GM21423 (cell line): ENCODE results near the gene LAMA4.

Experiments
- ATAC-seq: cut with Tn5 transposase; IDR thresholded peaks from one replicate; pipeline ENCODE4 v1.9.1; 2021; ENCODE audit warnings: mild to moderate bottlenecking, moderate library complexity; ENCODE audit not compliant: unreplicated experiment

LAMA4 gene

GRCh38 chr6:112191509-112192020, 62.8 kb downstream of the LAMA4 start:
- no peak for ATAC-seq

- no peak for ATAC-seq
Observed at GRCh38 chr6:112190164-112190563, 64.2 kb downstream of the LAMA4 start.

GRCh38 chr6:112189494-112189893, 64.9 kb downstream of the LAMA4 start:
- no peak for ATAC-seq

- ATAC-seq, result no peak
Observed at GRCh38 chr6:112188906-112189305, 65.5 kb downstream of the LAMA4 start.

- no peak for ATAC-seq
Observed at GRCh38 chr6:112187736-112188135, 66.6 kb downstream of the LAMA4 start.

GRCh38 chr6:112184951-112185350, 69.4 kb downstream of the LAMA4 start:
- no peak for ATAC-seq

GRCh38 chr6:112183271-112183671, 71.1 kb downstream of the LAMA4 start:
- no peak for ATAC-seq

GRCh38 chr6:112181130-112181529, 73.2 kb downstream of the LAMA4 start:
- ATAC-seq, result no peak

- ATAC-seq, result peak; percentile 67
Observed at GRCh38 chr6:112180095-112180820, 74.1 kb downstream of the LAMA4 start.

- no peak for ATAC-seq
Observed at GRCh38 chr6:112179631-112180030, 74.7 kb downstream of the LAMA4 start.

- no peak for ATAC-seq
Observed at GRCh38 chr6:112178846-112179245, 75.5 kb downstream of the LAMA4 start.

- ATAC-seq, result no peak
Observed at GRCh38 chr6:112177092-112177491, 77.3 kb downstream of the LAMA4 start.

GRCh38 chr6:112176175-112176574, 78.2 kb downstream of the LAMA4 start:
- no peak for ATAC-seq

- no peak for ATAC-seq
Observed at GRCh38 chr6:112173221-112173804, 81.1 kb downstream of the LAMA4 start.

GRCh38 chr6:112172540-112172939, 81.8 kb downstream of the LAMA4 start:
- ATAC-seq, result no peak

GRCh38 chr6:112169541-112169940, 84.8 kb downstream of the LAMA4 start:
- no peak for ATAC-seq

GRCh38 chr6:112163295-112164257, 90.8 kb downstream of the LAMA4 start:
- ATAC-seq, result peak; percentile 99

- no peak for ATAC-seq
Observed at GRCh38 chr6:112160745-112161144, 93.6 kb downstream of the LAMA4 start.

- no peak for ATAC-seq
Observed at GRCh38 chr6:112156668-112157067, 97.7 kb downstream of the LAMA4 start.

- no peak for ATAC-seq
Observed at GRCh38 chr6:112155886-112156285, 98.5 kb downstream of the LAMA4 start.

GRCh38 chr6:112154711-112155110, 99.7 kb downstream of the LAMA4 start:
- ATAC-seq, result no peak
